Liver (tissue), 9 donors: Measurements from ENCODE around the gene LENG1. TPM values are rescaled to one million over a fixed set of nuclear protein-coding genes. Genes with fewer than 3 reads are reported as not detected.

Source experiments
- DNase-seq: peaks from one replicate; pipeline ENCODE4 v3.0.0-alpha.2; 2017; ENCODE audit warnings: low spot score
- H3K27ac ChIP-seq, 2 donors: one replicate each; pipeline ENCODE4 v1.7.0; 2013; ENCODE audit warnings: inconsistent platforms in 2 of 2, low read length in 2 of 2, control low read depth in 1 of 2, low read depth in 1 of 2, mild to moderate bottlenecking in 1 of 2
- H3K27me3 ChIP-seq, 4 donors: one replicate each; pipeline versions ENCODE4 v1.6.1 to v1.7.0; 2013; ENCODE audit warnings: low read length in 3 of 4, inconsistent platforms in 1 of 4, mild to moderate bottlenecking in 1 of 4, moderate library complexity in 1 of 4; ENCODE audit not compliant: control insufficient read depth in 4 of 4, insufficient read depth in 4 of 4
- H3K36me3 ChIP-seq, 4 donors: one replicate each; pipeline versions ENCODE4 v1.6.1 to v1.7.0; 2013; ENCODE audit warnings: low read length in 3 of 4, mild to moderate bottlenecking in 3 of 4, low read depth in 1 of 4, moderate library complexity in 1 of 4; ENCODE audit not compliant: control insufficient read depth in 4 of 4, insufficient read depth in 3 of 4
- H3K4me1 ChIP-seq, 4 donors: one replicate each; pipeline versions ENCODE4 v1.6.1 to v1.7.0; 2013; ENCODE audit warnings: low read length in 3 of 4, mild to moderate bottlenecking in 3 of 4, moderate library complexity in 1 of 4; ENCODE audit not compliant: control insufficient read depth in 4 of 4, insufficient read depth in 4 of 4
- H3K4me3 ChIP-seq, 3 donors: one replicate each; pipeline versions ENCODE4 v1.6.1 to v1.7.0; 2013; ENCODE audit warnings: low read length in 3 of 3, control low read depth in 1 of 3, low read depth in 1 of 3, mild to moderate bottlenecking in 1 of 3
- H3K9ac ChIP-seq, 2 donors: one replicate each; pipeline ENCODE4 v1.7.0; 2013; ENCODE audit warnings: low read length in 2 of 2, mild to moderate bottlenecking in 2 of 2, moderate library complexity in 2 of 2, control low read depth in 1 of 2, low read depth in 1 of 2
- H3K9me3 ChIP-seq, 4 donors: one replicate each; pipeline versions ENCODE4 v1.6.1 to v1.7.0; 2013; ENCODE audit warnings: low read length in 3 of 4; ENCODE audit not compliant: control insufficient read depth in 4 of 4
- ATF3 ChIP-seq: IDR thresholded peaks from 2 replicates; pipeline ENCODE4 v1.6.1; 2016; ENCODE audit warnings: antibody characterized with exemption
- EGR1 ChIP-seq, 2 donors: IDR thresholded peaks; 2 replicates each; pipeline ENCODE4 v1.6.1; 2016 to 2018; ENCODE audit warnings: antibody characterized with exemption in 2 of 2, low read depth in 2 of 2
- FOXA1 ChIP-seq: IDR thresholded peaks from 2 replicates; pipeline ENCODE4 v1.6.1; 2016; ENCODE audit warnings: antibody characterized with exemption
- FOXA2 ChIP-seq: IDR thresholded peaks from 2 replicates; pipeline ENCODE4 v1.6.1; 2016; ENCODE audit warnings: antibody characterized with exemption
- GABPA ChIP-seq, 2 donors: IDR thresholded peaks in 1 of 2; conservative IDR thresholded peaks in 1 of 2; 2 replicates each; pipeline ENCODE4 v1.6.1; 2016; ENCODE audit warnings: antibody characterized with exemption in 2 of 2, mild to moderate bottlenecking in 1 of 2, moderate library complexity in 1 of 2
- HNF4A ChIP-seq, 2 donors: conservative IDR thresholded peaks; 2 replicates each; pipeline ENCODE4 v1.6.1; 2016; ENCODE audit warnings: antibody characterized with exemption in 2 of 2, mild to moderate bottlenecking in 2 of 2
- HNF4G ChIP-seq: IDR thresholded peaks from 2 replicates; pipeline ENCODE4 v1.6.1; 2016; ENCODE audit warnings: antibody characterized with exemption
- JUND ChIP-seq, 2 donors: IDR thresholded peaks; 2 replicates each; pipeline ENCODE4 v1.6.1; 2016; ENCODE audit warnings: antibody characterized with exemption in 2 of 2
- MAX ChIP-seq: IDR thresholded peaks from 2 replicates; pipeline ENCODE4 v1.6.1; 2016; ENCODE audit warnings: antibody characterized with exemption
- NR2F2 ChIP-seq: IDR thresholded peaks from 2 replicates; pipeline ENCODE4 v1.6.1; 2016; ENCODE audit warnings: antibody characterized with exemption
- RAD21 ChIP-seq, 2 donors: IDR thresholded peaks; 2 replicates each; pipeline ENCODE4 v1.6.1; 2016; ENCODE audit warnings: antibody characterized with exemption in 2 of 2, mild to moderate bottlenecking in 2 of 2
- REST ChIP-seq: IDR thresholded peaks from 2 replicates; pipeline ENCODE4 v1.6.1; 2016; ENCODE audit warnings: antibody characterized with exemption, mild to moderate bottlenecking
- RXRA ChIP-seq, 2 donors: IDR thresholded peaks; 2 replicates each; pipeline ENCODE4 v1.6.1; 2017 to 2018; ENCODE audit warnings: antibody characterized with exemption in 2 of 2, mild to moderate bottlenecking in 1 of 2
- SP1 ChIP-seq: IDR thresholded peaks from 2 replicates; pipeline ENCODE4 v1.6.1; 2018; ENCODE audit warnings: antibody characterized with exemption, mild to moderate bottlenecking
- TAF1 ChIP-seq: conservative IDR thresholded peaks from 2 replicates; pipeline ENCODE4 v1.6.1; 2016; ENCODE audit warnings: antibody characterized with exemption, mild to moderate bottlenecking
- YY1 ChIP-seq: IDR thresholded peaks from 2 replicates; pipeline ENCODE4 v1.6.1; 2016; ENCODE audit warnings: antibody characterized with exemption, mild to moderate bottlenecking
- WGBS: extraction: QIAGEN DNeasy Blood & Tissue Kit; methylation state at CpG from one replicate; pipeline ENCODE4 v1.1.7; 2013; 5-methylcytosine and 5-hydroxymethylcytosine counted together
- polyA plus RNA-seq, 2 donors: library from polyadenylated mRNA; stranded (reverse) in 1 of 2; unstranded in 1 of 2; fragments of 200-250 nt in 1 of 2; fragments of >200 nt in 1 of 2; fragmentation: Nextera tagmentation in 1 of 2; extraction: Ambion mirVana in 1 of 2; gene quantifications; one replicate each; pipeline versions ENCODE4 v1.2.1 to v1.2.3, GENCODE V29; 2013 to 2015
- total RNA-seq, 2 donors: library from RNA; depleted of rRNA; stranded (reverse); fragments of >200 nt; gene quantifications; one replicate each; pipeline ENCODE4 v1.2.3, GENCODE V29; 2014
- TF ChIP-seq, protein P1 (sequence below): IDR thresholded peaks from 2 replicates; pipeline ENCODE4 v1.6.1; 2016; ENCODE audit warnings: antibody characterized with exemption
- TF ChIP-seq, protein P2 (sequence below): fragments of 150-350 bp; IDR thresholded peaks from 2 replicates; pipeline ENCODE4 v1.5.1; 2017; ENCODE audit warnings: improper control_type of control experiment, low read depth, low read length; ENCODE audit not compliant: missing input control
- donor health status: healthy.
- donor health status: healthy.
- donor health status: healthy.
- donor health status: healthy.
- donor health status: healthy.

The LENG1 gene
- total and polyA plus RNA-seq, 4 donors: 2.6 to 4.4 (median 2.9) TPM

DNA sequence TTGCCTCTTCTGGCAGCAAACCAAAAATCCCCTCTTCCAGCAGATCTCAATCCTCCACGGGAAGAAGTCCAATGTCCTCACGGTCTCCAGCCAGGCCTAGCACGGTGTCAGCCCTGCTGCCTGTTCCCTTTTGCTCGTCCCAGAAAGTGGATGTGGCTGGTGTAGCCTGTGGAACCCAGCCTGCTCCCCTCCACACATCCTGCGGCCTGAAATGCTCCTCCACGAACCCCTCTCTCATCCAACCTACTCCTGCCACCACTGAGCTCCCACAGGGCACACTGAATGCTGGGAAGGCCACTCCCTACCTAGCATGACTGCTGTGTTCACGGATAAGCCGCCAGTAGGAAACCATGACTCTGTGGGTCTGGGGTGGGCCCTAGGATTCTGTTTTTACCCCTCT, 26.8 kb upstream of the LENG1 start:
- WGBS: 95% methylated on average over 8 of the region's 8 CpGs
- Histone ChIP-seq H3K9me3 (no peaks in the 10 kb centered on the region), H3K9ac (no peak overlapping the region), H3K36me3 (peaks cover 0 to 6% (median 0%) of the 10 kb centered on the region in 4 donors), H3K4me1 (peaks cover 2 to 11% (median 6%) of the 10 kb centered on the region in 4 donors), H3K27me3 (no peaks in the 10 kb centered on the region), H3K27ac (no peak overlapping the region), H3K4me3 (no peak overlapping the region)
- TF ChIP-seq FOXA2 (no peak), HNF4A (conservative IDR thresholded peaks at IDR 0.05) (no peak), NR2F2 (no peak), GABPA (IDR thresholded peaks at IDR 0.05 in 1 of 2, conservative IDR thresholded peaks at IDR 0.05 in 1 of 2) (no peak), EGR1 (IDR thresholded peaks at IDR 0.05; ENCODE audit: low read depth in 2 of 2) (no peak), FOXA1 (no peak), MAX (no peak), HNF4G (no peak), TAF1 (no peak), SP1 (no peak), ATF3 (no peak), REST (no peak), JUND (IDR thresholded peaks at IDR 0.05) (no peak), RAD21 (IDR thresholded peaks at IDR 0.05) (no peak), YY1 (no peak), RXRA (IDR thresholded peaks at IDR 0.05) (no peak)
- TF ChIP-seq, protein P1, sequence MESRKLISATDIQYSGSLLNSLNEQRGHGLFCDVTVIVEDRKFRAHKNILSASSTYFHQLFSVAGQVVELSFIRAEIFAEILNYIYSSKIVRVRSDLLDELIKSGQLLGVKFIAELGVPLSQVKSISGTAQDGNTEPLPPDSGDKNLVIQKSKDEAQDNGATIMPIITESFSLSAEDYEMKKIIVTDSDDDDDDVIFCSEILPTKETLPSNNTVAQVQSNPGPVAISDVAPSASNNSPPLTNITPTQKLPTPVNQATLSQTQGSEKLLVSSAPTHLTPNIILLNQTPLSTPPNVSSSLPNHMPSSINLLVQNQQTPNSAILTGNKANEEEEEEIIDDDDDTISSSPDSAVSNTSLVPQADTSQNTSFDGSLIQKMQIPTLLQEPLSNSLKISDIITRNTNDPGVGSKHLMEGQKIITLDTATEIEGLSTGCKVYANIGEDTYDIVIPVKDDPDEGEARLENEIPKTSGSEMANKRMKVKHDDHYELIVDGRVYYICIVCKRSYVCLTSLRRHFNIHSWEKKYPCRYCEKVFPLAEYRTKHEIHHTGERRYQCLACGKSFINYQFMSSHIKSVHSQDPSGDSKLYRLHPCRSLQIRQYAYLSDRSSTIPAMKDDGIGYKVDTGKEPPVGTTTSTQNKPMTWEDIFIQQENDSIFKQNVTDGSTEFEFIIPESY: no peak
- TF ChIP-seq, protein P2, sequence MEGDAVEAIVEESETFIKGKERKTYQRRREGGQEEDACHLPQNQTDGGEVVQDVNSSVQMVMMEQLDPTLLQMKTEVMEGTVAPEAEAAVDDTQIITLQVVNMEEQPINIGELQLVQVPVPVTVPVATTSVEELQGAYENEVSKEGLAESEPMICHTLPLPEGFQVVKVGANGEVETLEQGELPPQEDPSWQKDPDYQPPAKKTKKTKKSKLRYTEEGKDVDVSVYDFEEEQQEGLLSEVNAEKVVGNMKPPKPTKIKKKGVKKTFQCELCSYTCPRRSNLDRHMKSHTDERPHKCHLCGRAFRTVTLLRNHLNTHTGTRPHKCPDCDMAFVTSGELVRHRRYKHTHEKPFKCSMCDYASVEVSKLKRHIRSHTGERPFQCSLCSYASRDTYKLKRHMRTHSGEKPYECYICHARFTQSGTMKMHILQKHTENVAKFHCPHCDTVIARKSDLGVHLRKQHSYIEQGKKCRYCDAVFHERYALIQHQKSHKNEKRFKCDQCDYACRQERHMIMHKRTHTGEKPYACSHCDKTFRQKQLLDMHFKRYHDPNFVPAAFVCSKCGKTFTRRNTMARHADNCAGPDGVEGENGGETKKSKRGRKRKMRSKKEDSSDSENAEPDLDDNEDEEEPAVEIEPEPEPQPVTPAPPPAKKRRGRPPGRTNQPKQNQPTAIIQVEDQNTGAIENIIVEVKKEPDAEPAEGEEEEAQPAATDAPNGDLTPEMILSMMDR: no peak
- no peak for DNase-seq
